GM12865 (cell line): Measurements from ENCODE around the gene CCDC170.

Experiments
- DNase-seq: peaks from one replicate; pipeline ENCODE4 v3.0.0; 2010; ENCODE audit warnings: low read depth
- H3K4me3 ChIP-seq: 2 replicates; pipeline ENCODE4 v1.5.1; 2011; ENCODE audit warnings: mild to moderate bottlenecking, low read depth, low read length, control low read depth
- TF ChIP-seq, protein P1 (sequence below): IDR thresholded peaks from 2 replicates; pipeline ENCODE4 v1.5.1; 2011; ENCODE audit warnings: low read length, control low read depth, low read depth, inconsistent platforms; ENCODE audit not compliant: insufficient read depth; ENCODE audit errors: missing control alignments

Gene CCDC170

DNA sequence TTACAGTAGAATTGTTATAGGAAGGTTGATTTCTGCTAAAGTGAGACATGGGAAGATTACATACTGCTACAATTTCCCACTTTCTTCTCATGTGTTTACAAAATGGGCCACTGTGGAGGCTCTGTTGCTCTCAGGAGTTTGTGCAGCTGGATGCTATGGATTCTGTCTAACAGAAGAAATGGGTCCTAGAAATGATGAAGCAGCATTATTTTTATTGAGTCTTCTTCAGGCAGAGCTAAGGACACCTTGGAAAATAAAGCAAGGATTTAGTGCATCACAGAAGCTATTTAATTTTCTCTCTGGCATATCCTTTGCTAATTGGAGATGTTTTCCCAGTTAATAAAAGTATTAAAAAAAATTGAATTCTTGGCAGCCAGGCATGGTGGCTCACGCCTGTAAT is 29.2 kb downstream of the CCDC170 start:
- H3K4me3 ChIP-seq: no peak overlapping the region
- TF ChIP-seq, protein P1, sequence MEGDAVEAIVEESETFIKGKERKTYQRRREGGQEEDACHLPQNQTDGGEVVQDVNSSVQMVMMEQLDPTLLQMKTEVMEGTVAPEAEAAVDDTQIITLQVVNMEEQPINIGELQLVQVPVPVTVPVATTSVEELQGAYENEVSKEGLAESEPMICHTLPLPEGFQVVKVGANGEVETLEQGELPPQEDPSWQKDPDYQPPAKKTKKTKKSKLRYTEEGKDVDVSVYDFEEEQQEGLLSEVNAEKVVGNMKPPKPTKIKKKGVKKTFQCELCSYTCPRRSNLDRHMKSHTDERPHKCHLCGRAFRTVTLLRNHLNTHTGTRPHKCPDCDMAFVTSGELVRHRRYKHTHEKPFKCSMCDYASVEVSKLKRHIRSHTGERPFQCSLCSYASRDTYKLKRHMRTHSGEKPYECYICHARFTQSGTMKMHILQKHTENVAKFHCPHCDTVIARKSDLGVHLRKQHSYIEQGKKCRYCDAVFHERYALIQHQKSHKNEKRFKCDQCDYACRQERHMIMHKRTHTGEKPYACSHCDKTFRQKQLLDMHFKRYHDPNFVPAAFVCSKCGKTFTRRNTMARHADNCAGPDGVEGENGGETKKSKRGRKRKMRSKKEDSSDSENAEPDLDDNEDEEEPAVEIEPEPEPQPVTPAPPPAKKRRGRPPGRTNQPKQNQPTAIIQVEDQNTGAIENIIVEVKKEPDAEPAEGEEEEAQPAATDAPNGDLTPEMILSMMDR: no peak
- no peak for DNase-seq

DNA sequence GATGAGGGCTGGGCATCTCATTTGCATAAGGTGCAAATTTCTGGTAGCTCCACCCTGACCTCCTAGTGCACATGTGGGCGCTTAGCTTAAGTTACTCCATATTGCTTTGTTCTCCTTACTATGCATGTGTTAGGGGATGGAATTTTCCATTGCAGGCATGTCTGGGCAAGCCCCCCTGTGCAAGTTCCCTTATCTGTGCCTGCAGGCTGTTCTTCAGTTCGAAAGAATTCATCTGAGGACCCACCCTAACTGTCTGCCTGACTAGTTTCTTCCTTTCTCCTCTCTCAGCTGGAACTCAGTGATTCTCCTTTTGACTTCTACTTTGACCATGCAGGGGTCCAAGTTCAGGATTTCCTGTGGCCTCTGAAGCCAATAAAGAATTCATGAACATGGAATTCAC is 30.2 kb downstream of the CCDC170 start:
- TF ChIP-seq, protein P1: no peak
- DNase-seq: no peak
- no peak overlapping the region for H3K4me3 ChIP-seq

DNA sequence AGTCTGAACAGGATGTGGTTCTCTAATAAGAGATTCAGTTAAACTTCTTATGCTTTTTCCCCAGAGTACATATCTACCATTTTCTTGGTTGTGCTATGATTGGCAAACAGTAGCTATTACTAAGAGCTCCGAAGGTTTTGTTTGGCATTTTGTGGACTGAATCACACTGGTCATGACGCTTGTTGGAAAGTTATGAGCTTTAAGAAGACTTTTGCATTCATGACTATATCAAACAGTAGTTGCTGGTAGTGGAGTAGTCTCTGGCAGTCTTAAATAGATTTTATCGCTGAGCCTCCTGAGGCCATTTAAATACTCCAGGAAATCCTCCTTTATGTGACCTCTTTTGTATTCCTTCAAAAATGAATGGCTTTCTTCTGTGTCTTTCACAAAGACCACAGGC is 40.8 kb downstream of the CCDC170 start:
- no peak for DNase-seq
- TF ChIP-seq, protein P1: no peak
- no peak overlapping the region for H3K4me3 ChIP-seq

DNA sequence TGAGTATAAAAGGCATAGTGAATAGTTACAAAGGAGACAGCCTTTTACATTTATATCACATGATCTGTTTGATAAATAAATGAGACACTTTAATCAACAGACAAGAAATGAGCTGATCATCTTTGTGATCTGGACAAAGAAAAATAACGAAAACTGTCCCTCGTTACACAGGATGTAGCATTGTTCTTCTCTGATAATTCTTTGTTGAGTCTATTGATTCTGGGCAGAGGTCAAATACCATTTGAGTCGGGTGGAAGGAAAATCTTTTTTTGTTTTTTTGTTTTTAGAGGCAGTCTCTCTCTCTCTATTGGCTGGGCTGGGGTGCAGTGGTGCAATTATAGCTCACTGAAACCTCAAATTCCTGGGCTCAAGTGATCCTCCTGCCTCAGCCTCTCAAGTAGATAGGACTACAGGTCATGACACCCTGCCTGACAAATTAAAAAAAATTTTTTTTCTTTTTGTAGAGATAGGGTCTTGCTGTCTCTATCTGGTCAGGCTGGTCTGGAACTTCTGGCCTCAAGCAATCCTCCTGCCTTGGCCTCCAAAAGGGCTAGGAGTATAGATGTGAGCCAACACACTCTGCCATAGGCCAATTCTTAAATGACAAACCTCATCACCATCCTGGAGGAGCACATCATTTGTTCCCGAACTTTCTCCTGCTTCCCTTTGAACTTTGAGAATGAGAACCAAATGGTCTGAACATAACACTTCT is 41.8 kb downstream of the CCDC170 start:
- no peak overlapping the region for H3K4me3 ChIP-seq
- DNase-seq: no peak
- TF ChIP-seq, protein P1: no peak

DNA sequence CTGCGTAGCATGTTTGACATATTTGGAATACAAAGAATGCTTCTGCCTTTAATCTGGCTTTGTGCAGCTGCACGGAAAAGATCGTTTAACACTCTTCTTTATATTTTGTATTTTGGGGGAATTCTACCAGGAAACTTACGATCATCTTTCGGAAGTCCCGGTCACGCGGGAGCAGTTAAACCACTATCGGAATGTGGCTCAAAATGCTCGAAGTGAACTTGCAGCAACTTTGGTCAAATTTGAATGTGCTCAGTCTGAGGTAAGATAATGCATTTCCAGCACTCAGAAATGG is 42.3 kb downstream of the CCDC170 start:
- no peak overlapping the region for H3K4me3 ChIP-seq
- TF ChIP-seq, protein P1: no peak
- no peak for DNase-seq

DNA sequence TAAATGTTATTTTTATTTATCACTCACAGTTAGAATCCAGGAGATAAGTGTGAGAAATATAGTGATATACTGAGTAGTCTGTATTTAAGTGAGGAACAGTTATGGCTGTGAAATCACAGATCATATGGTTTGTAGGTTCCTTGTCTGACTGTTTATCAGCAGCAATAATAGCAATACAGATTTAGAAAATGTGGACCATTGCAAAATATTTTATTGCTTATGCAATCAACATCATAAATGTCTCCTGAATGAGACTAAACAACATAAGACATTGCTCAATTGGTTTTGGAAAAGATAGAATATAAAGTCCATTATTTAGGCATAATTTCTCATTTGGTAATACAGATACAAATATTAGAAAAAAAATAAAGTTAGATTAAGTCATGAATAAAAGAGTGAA is 43.7 kb downstream of the CCDC170 start:
- H3K4me3 ChIP-seq: no peak overlapping the region
- TF ChIP-seq, protein P1: no peak
- no peak for DNase-seq
